CD4-positive, alpha-beta memory T cell (primary cell): ENCODE data around the gene NBAS. TPM values are rescaled to one million over a fixed set of nuclear protein-coding genes. Genes with fewer than 3 reads are reported as not detected.
"Not testable (repeated sequence)": the region's sequence is repeated elsewhere in the genome, so short reads cannot be mapped to it uniquely, and the experiment has no call there.

ENCODE experiments used
- CTCF ChIA-PET: fragments of 350-600 bp; sonication (Branson Sonifier 250); formaldehyde crosslinking; loops from one replicate; lab custom pipeline; 2021; ENCODE audit warnings: inconsistent platforms; ENCODE audit not compliant: partially characterized antibody; lab: Charles Lee
- POLR2A ChIA-PET: fragments of 350-600 bp; sonication (Branson Sonifier 250); formaldehyde crosslinking; loops from one replicate; lab custom pipeline; 2021; ENCODE audit not compliant: partially characterized antibody; lab: Charles Lee
- DNase-seq, 5 donors: peaks; one replicate each; pipeline versions ENCODE4 v3.0.0 to v3.0.0-alpha.2; 2020 to 2022; ENCODE audit warnings: mixed read lengths in 1 of 5
- H3K27ac ChIP-seq: one replicate; pipeline ENCODE4 v1.7.0; 2013; ENCODE audit warnings: low read depth, low read length
- H3K27me3 ChIP-seq: 2 replicates; pipeline ENCODE4 v1.7.0; 2013; ENCODE audit warnings: mild to moderate bottlenecking, low read length, moderate library complexity; ENCODE audit not compliant: insufficient read depth
- H3K36me3 ChIP-seq: 2 replicates; pipeline ENCODE4 v1.7.0; 2013; ENCODE audit warnings: mild to moderate bottlenecking, low read length, moderate library complexity; ENCODE audit not compliant: insufficient read depth
- H3K4me1 ChIP-seq: 2 replicates; pipeline ENCODE4 v1.7.0; 2013; ENCODE audit warnings: mild to moderate bottlenecking, low read length, moderate library complexity; ENCODE audit not compliant: insufficient read depth
- H3K4me3 ChIP-seq, 2 donors: one replicate each; pipeline ENCODE4 v1.7.0; 2013; ENCODE audit warnings: low read length in 2 of 2, mild to moderate bottlenecking in 1 of 2
- H3K9me3 ChIP-seq, 2 donors: one replicate each; pipeline ENCODE4 v1.7.0; 2013; ENCODE audit warnings: low read length in 2 of 2, control low read depth in 1 of 2; ENCODE audit not compliant: control insufficient read depth in 1 of 2
- H3K27ac Mint-ChIP-seq, 7 donors: one replicate each; pipeline ENCODE4 v1.8.0; 2020 to 2021; ENCODE audit warnings: mixed read lengths in 7 of 7, mild to moderate bottlenecking in 6 of 7, inconsistent platforms in 3 of 7, moderate library complexity in 3 of 7
- H3K27me3 Mint-ChIP-seq, 2 donors: one replicate each; pipeline ENCODE4 v1.8.0; 2020 to 2021; ENCODE audit warnings: mixed read lengths in 2 of 2
- H3K36me3 Mint-ChIP-seq, 2 donors: one replicate each; pipeline ENCODE4 v1.8.0; 2020 to 2021; ENCODE audit warnings: mixed read lengths in 2 of 2, inconsistent platforms in 1 of 2, mild to moderate bottlenecking in 1 of 2
- H3K4me1 Mint-ChIP-seq, 4 donors: one replicate each; pipeline ENCODE4 v1.8.0; 2020 to 2021; ENCODE audit warnings: mixed read lengths in 4 of 4, mild to moderate bottlenecking in 1 of 4
- H3K4me3 Mint-ChIP-seq, 8 donors: one replicate each; pipeline ENCODE4 v1.8.0; 2020 to 2021; ENCODE audit warnings: mixed read lengths in 8 of 8, mild to moderate bottlenecking in 7 of 8, moderate library complexity in 6 of 8, inconsistent platforms in 3 of 8
- H3K9me3 Mint-ChIP-seq, 8 donors: one replicate each; pipeline ENCODE4 v1.8.0; 2020 to 2021; ENCODE audit warnings: mixed read lengths in 8 of 8, mild to moderate bottlenecking in 5 of 8, inconsistent platforms in 3 of 8, moderate library complexity in 1 of 8
- intact Hi-C: fragments of 100-400 bp; cut with micrococcal nuclease; formaldehyde crosslinking; loops from one replicate; pipeline ENCODE4 v1.15.1; 2023
- polyA plus RNA-seq, 2 donors: library from polyadenylated mRNA; unstranded; fragments of 300-500 nt; fragmentation: Illumina TruSeq; gene quantifications; one replicate each; pipeline ENCODE4 v1.2.3, GENCODE V29; 2021
- total RNA-seq, 2 experiments: library from RNA; stranded (reverse); gene quantifications; one replicate each; pipeline ENCODE4 v1.2.3, GENCODE V29; 2021

NBAS gene
- total and polyA plus RNA-seq, 4 experiments from 2014 or later: 16.1 to 37.0 (median 27.1) TPM

GRCh38 chr2:15542269-15542668, 18.9 kb downstream of the NBAS start:
- POLR2A ChIA-PET, H3K27ac Mint-ChIP-seq: not testable (repeated sequence)
- peaks cover 20 to 24% of the 10 kb centered on the region in 2 donors for H3K36me3 Mint-ChIP-seq

DNA sequence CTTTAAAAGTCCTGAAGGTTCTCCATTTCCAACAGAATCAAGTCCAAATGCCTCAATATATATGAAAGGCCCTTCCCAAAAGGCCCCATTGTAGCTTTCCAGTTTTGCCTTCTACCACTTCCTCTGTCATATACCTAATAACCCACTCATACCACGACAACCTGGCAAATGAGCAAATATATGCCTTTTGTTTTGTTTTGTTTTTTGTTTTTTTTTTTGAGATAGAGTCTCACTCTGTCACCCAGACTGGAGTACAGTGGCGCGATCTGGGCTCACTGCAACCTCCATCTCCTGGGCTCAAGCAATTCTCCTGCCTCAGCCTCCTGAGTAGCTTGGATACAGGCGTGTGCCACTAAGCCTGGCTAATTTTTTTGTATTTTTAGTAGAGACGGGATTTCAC, 20.6 kb downstream of the NBAS start:
- H3K27me3 ChIP-seq, H3K27me3 Mint-ChIP-seq, DNase-seq, CTCF ChIA-PET, H3K4me1 ChIP-seq, H3K27ac ChIP-seq, H3K9me3 ChIP-seq, intact Hi-C loops, H3K36me3 ChIP-seq, H3K4me3 ChIP-seq, H3K4me3 Mint-ChIP-seq, H3K9me3 Mint-ChIP-seq, POLR2A ChIA-PET: not testable (repeated sequence)
- Mint-ChIP-seq H3K27ac (peak overlapping the region in 3 of 7 donors; percentile 22 to 65 (median 34)), H3K36me3 (peaks cover 29 to 34% of the 10 kb centered on the region in 2 donors), H3K4me1 (peaks cover 0 to 15% (median 9%) of the 10 kb centered on the region in 4 donors)

More at GRCh38 chr2:15542269-15542668, 18.9 kb downstream of the NBAS start:
- H3K36me3 ChIP-seq, H3K4me3 Mint-ChIP-seq, H3K27me3 Mint-ChIP-seq, H3K27ac ChIP-seq, H3K9me3 ChIP-seq, H3K4me1 ChIP-seq, CTCF ChIA-PET, H3K4me3 ChIP-seq, intact Hi-C loops, H3K27me3 ChIP-seq, DNase-seq, H3K9me3 Mint-ChIP-seq: not testable (repeated sequence)
- peaks cover 0 to 13% (median 9%) of the 10 kb centered on the region in 4 donors for H3K4me1 Mint-ChIP-seq

GRCh38 chr2:15539999-15540398, 21.1 kb downstream of the NBAS start:
- Histone ChIP-seq H3K27me3 (no peaks in the 10 kb centered on the region), H3K4me3 (no peak overlapping the region), H3K36me3 (no peaks in the 10 kb centered on the region), H3K4me1 (no peaks in the 10 kb centered on the region), H3K27ac (no peak overlapping the region), H3K9me3 (no peaks in the 10 kb centered on the region)
- Mint-ChIP-seq H3K9me3 (no peaks in the 10 kb centered on the region), H3K27me3 (no peaks in the 10 kb centered on the region), H3K4me3 (no peak overlapping the region), H3K36me3 (peaks cover 28 to 34% of the 10 kb centered on the region in 2 donors), H3K27ac (peak overlapping the region in 4 of 7 donors; percentile 2 to 65 (median 20)), H3K4me1 (peaks cover 0 to 15% (median 9%) of the 10 kb centered on the region in 4 donors)
- ChIA-PET CTCF (no interaction called here), POLR2A (no interaction called here)
- no peak for DNase-seq
- intact Hi-C loops: no loop called here

GRCh38 chr2:15538792-15539191, 22.3 kb downstream of the NBAS start:
- Histone ChIP-seq H3K9me3 (no peaks in the 10 kb centered on the region), H3K4me1 (no peaks in the 10 kb centered on the region), H3K36me3 (peaks cover 9% of the 10 kb centered on the region), H3K27ac (no peak overlapping the region), H3K4me3 (no peak overlapping the region), H3K27me3 (no peaks in the 10 kb centered on the region)
- no peak for DNase-seq
- POLR2A ChIA-PET: no interaction called here
- H3K36me3 Mint-ChIP-seq: peaks cover 33 to 41% of the 10 kb centered on the region in 2 donors
- intact Hi-C loops: no loop called here
- peaks cover 0 to 15% (median 10%) of the 10 kb centered on the region in 4 donors for H3K4me1 Mint-ChIP-seq
- no peak overlapping the region for H3K4me3 Mint-ChIP-seq
- no peaks in the 10 kb centered on the region for H3K9me3 Mint-ChIP-seq
- CTCF ChIA-PET: interaction anchor here (1.0 kb wide), 2 partner anchors 13 to 39 kb away, joined by 3 read pairs; no protein-coding TSS in a partner anchor
- no peak overlapping the region for H3K27ac Mint-ChIP-seq
- H3K27me3 Mint-ChIP-seq: no peaks in the 10 kb centered on the region

DNA sequence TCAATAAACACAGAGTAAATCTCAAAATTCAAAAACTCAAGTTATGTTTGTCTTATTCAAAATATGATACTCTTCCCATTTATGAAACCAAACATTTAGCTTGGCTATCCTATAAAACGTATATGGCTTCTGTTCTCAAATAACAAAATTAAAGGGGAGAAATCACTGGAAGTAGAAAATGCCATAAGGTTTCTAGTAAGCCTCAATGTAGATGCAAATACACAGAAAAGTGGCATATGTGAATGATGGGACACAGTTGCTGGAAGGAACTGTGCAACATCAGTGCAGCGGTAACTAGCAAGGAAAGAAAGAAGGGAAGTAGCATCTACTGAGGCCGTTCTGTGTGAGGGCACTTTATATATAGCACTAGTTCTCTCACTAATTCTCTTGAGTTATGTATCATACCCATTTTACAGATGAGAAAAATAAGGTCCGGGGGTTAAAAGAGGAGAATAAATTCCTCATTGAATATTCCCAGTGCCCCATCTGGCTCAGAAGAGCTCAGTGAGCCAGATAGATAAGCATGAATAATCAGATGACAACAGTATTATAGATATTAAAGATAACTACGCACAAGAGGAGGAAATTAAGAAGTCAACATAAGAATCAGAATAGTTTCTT, 27.2 kb downstream of the NBAS start:
- Mint-ChIP-seq H3K4me1 (peaks cover 0 to 5% (median 3%) of the 10 kb centered on the region in 4 donors), H3K27me3 (no peaks in the 10 kb centered on the region), H3K9me3 (no peaks in the 10 kb centered on the region), H3K36me3 (peaks cover 47 to 56% of the 10 kb centered on the region in 2 donors), H3K27ac (peak overlapping the region in 1 of 7 donors; percentile 57), H3K4me3 (no peak overlapping the region)
- Histone ChIP-seq H3K4me3 (no peak overlapping the region), H3K36me3 (peaks cover 19% of the 10 kb centered on the region), H3K27me3 (no peaks in the 10 kb centered on the region), H3K27ac (no peak overlapping the region), H3K9me3 (no peaks in the 10 kb centered on the region), H3K4me1 (no peaks in the 10 kb centered on the region)
- ChIA-PET POLR2A (no interaction called here), CTCF (no interaction called here)
- DNase-seq: no peak
- intact Hi-C loops: no loop called here

- H3K4me3 Mint-ChIP-seq: no peak overlapping the region
- peaks cover 0 to 5% (median 3%) of the 10 kb centered on the region in 4 donors for H3K4me1 Mint-ChIP-seq
- no peak overlapping the region for H3K4me3 ChIP-seq
- ChIA-PET POLR2A (no interaction called here), CTCF (no interaction called here)
- H3K9me3 ChIP-seq: no peaks in the 10 kb centered on the region
- no peak overlapping the region for H3K27ac Mint-ChIP-seq
- H3K36me3 ChIP-seq: peaks cover 19% of the 10 kb centered on the region
- H3K36me3 Mint-ChIP-seq: peaks cover 46 to 56% of the 10 kb centered on the region in 2 donors
- no peaks in the 10 kb centered on the region for H3K27me3 ChIP-seq
- intact Hi-C loops: no loop called here
- no peak for DNase-seq
- no peaks in the 10 kb centered on the region for H3K9me3 Mint-ChIP-seq
- H3K27ac ChIP-seq: no peak overlapping the region
- no peaks in the 10 kb centered on the region for H3K27me3 Mint-ChIP-seq
- H3K4me1 ChIP-seq: no peaks in the 10 kb centered on the region
These were observed 28.1 kb downstream of the NBAS start for GRCh38 chr2:15532996-15533395.

- peak overlapping the region in 1 of 7 donors; percentile 52 for H3K27ac Mint-ChIP-seq
These were observed 29.9 kb downstream of the NBAS start for GRCh38 chr2:15531095-15531854.

More at GRCh38 chr2:15531095-15531854, 29.9 kb downstream of the NBAS start:
- peaks cover 0 to 2% (median 0%) of the 10 kb centered on the region in 4 donors for H3K4me1 Mint-ChIP-seq
- H3K36me3 ChIP-seq: peaks cover 19% of the 10 kb centered on the region
- intact Hi-C loops: no loop called here
- H3K27ac ChIP-seq: no peak overlapping the region
- H3K9me3 Mint-ChIP-seq: no peaks in the 10 kb centered on the region
- ChIA-PET CTCF (no interaction called here), POLR2A (no interaction called here)
- no peaks in the 10 kb centered on the region for H3K27me3 ChIP-seq
- no peak for DNase-seq
- H3K4me1 ChIP-seq: no peaks in the 10 kb centered on the region
- no peak overlapping the region for H3K4me3 ChIP-seq
- peaks cover 59 to 62% of the 10 kb centered on the region in 2 donors for H3K36me3 Mint-ChIP-seq
- H3K4me3 Mint-ChIP-seq: no peak overlapping the region
- H3K27me3 Mint-ChIP-seq: no peaks in the 10 kb centered on the region
- H3K9me3 ChIP-seq: no peaks in the 10 kb centered on the region
